GM12878 (cell line): ENCODE data around the gene TRIM7. TPM values are rescaled to one million over a fixed set of nuclear protein-coding genes. Genes with fewer than 3 reads are reported as not detected.

Experiments used
- BRCA1 ChIP-seq: IDR thresholded peaks from 2 replicates; pipeline ENCODE4 v1.6.1; 2011; ENCODE audit warnings: low read depth, low read length, improper control_type of control experiment
- CHD2 ChIP-seq: IDR thresholded peaks from 2 replicates; pipeline ENCODE4 v1.6.1; 2011; ENCODE audit warnings: low read depth, low read length, improper control_type of control experiment, borderline replicate concordance
- EGR1 ChIP-seq, 2 experiments: IDR thresholded peaks; 1 replicate in 1 of 2; 2 replicates in 1 of 2; pipeline ENCODE4 v1.6.1; 2011 to 2012; ENCODE audit warnings: low read depth in 2 of 2, low read length in 2 of 2, borderline replicate concordance in 1 of 2, mild to moderate bottlenecking in 1 of 2, moderate library complexity in 1 of 2
- GABPA ChIP-seq: IDR thresholded peaks from 2 replicates; pipeline ENCODE4 v1.6.1; 2014; ENCODE audit warnings: antibody characterized with exemption, low read depth, mild to moderate bottlenecking, inconsistent platforms
- HDAC6 ChIP-seq: fragments of 200-600 bp; sonication (generic); IDR thresholded peaks from one replicate; pipeline ENCODE4 v1.8.0; 2017; ENCODE audit warnings: antibody characterized with exemption; ENCODE audit not compliant: unreplicated experiment
- IKZF2 ChIP-seq, 2 experiments: fragments of 450-650 bp; IDR thresholded peaks; 2 replicates each; pipeline ENCODE4 v1.6.1; 2017; ENCODE audit warnings: mild to moderate bottlenecking in 2 of 2, moderate library complexity in 2 of 2
- IRF4 ChIP-seq: IDR thresholded peaks from 2 replicates; pipeline ENCODE4 v1.6.1; 2011; ENCODE audit warnings: low read depth, low read length
- IRF5 ChIP-seq: fragments of 450-650 bp; IDR thresholded peaks from 2 replicates; pipeline ENCODE4 v1.6.1; 2017; ENCODE audit warnings: borderline replicate concordance
- KAT2A ChIP-seq: conservative IDR thresholded peaks from 2 replicates; pipeline ENCODE4 v1.6.1; 2011; ENCODE audit warnings: low read depth, low read length; ENCODE audit not compliant: control insufficient read depth
- KDM1A ChIP-seq: fragments of 200-600 bp; sonication (generic); IDR thresholded peaks from 2 replicates; pipeline ENCODE4 v1.6.1; 2016; ENCODE audit warnings: borderline replicate concordance
- MEF2B ChIP-seq: fragments of 450-650 bp; IDR thresholded peaks from 2 replicates; pipeline ENCODE4 v1.6.1; 2018; ENCODE audit warnings: mild to moderate bottlenecking, moderate library complexity; ENCODE audit not compliant: partially characterized antibody, poor library complexity, severe bottlenecking
- MYB ChIP-seq: fragments of 150-350 bp; IDR thresholded peaks from 2 replicates; pipeline ENCODE4 v1.6.1; 2014; ENCODE audit warnings: mild to moderate bottlenecking, low read depth, low read length, borderline replicate concordance
- PAX8 ChIP-seq: fragments of 450-650 bp; IDR thresholded peaks from 2 replicates; pipeline ENCODE4 v1.6.1; 2017; ENCODE audit warnings: mild to moderate bottlenecking, moderate library complexity
- RB1 ChIP-seq: fragments of 450-650 bp; formaldehyde crosslinking; IDR thresholded peaks from 2 replicates; pipeline ENCODE4 v1.6.1; 2017; ENCODE audit warnings: mild to moderate bottlenecking, borderline replicate concordance
- REST ChIP-seq: IDR thresholded peaks from 2 replicates; pipeline ENCODE4 v1.6.1; 2012; ENCODE audit warnings: mild to moderate bottlenecking, low read depth, low read length
- SKIL ChIP-seq: fragments of 450-650 bp; IDR thresholded peaks from 2 replicates; pipeline ENCODE4 v1.6.1; 2017; ENCODE audit warnings: mild to moderate bottlenecking, low read depth, inconsistent platforms; ENCODE audit not compliant: poor library complexity, severe bottlenecking
- SMARCA5 ChIP-seq: fragments of 450-650 bp; IDR thresholded peaks from 2 replicates; pipeline ENCODE4 v1.6.1; 2017; ENCODE audit warnings: mild to moderate bottlenecking
- SMC3 ChIP-seq: IDR thresholded peaks from 2 replicates; pipeline ENCODE4 v1.6.1; 2011; ENCODE audit warnings: low read length, improper control_type of control experiment, borderline replicate concordance
- TCF3 ChIP-seq: IDR thresholded peaks from 2 replicates; pipeline ENCODE4 v1.6.1; 2012; ENCODE audit warnings: low read depth, mild to moderate bottlenecking, low read length, borderline replicate concordance; ENCODE audit not compliant: insufficient read depth
- ZNF207 ChIP-seq: fragments of 450-650 bp; IDR thresholded peaks from 2 replicates; pipeline ENCODE4 v1.6.1; 2014; ENCODE audit warnings: antibody characterized with exemption, mild to moderate bottlenecking, borderline replicate concordance
- ZNF217 ChIP-seq: fragments of 450-650 bp; IDR thresholded peaks from 2 replicates; pipeline ENCODE4 v1.6.1; 2017; ENCODE audit warnings: antibody characterized with exemption, mild to moderate bottlenecking
- ZSCAN29 ChIP-seq: fragments of 450-650 bp; IDR thresholded peaks from 2 replicates; pipeline ENCODE4 v1.6.1; 2017; ENCODE audit warnings: mild to moderate bottlenecking, moderate library complexity
- polyA plus RNA-seq, 11 experiments: library from polyadenylated mRNA; depleted of rRNA in 4 of 11; unstranded in 6 of 11; stranded (reverse) in 5 of 11; fragments of >200 nt; fragmentation: Nextera tagmentation in 4 of 11; fragmentation: Illumina TruSeq in 1 of 11; extraction: Ambion mirVana in 4 of 11; extraction: Trizol in 1 of 11; gene quantifications; 1 replicate in 1 of 11; 2 replicates in 10 of 11; pipeline versions ENCODE4 v1.2.1 to v1.2.3, GENCODE V29; 2011 to 2016; ENCODE audit warnings: inconsistent platforms in 2 of 11, missing spikeins in 2 of 11, low read depth in 1 of 11
- total RNA-seq, 4 experiments: library from RNA; depleted of rRNA in 3 of 4; stranded (reverse); fragments of >200 nt in 3 of 4; fragmentation: Illumina TruSeq in 1 of 4; extraction: Trizol in 1 of 4; gene quantifications; 2 replicates each; pipeline versions ENCODE4 v1.2.1 to v1.2.3, GENCODE V29; 2013 to 2021

Gene TRIM7
- total and polyA plus RNA-seq, 10 of the 15 experiments (the other 5 are each of a cell fraction or from before 2014, with no cell fraction given), result 0.02 to 1.6 (median 0.41) TPM

- no peak for TF ChIP-seq KDM1A
- no peak for TF ChIP-seq TCF3
- TF ChIP-seq IRF4, result no peak
- TF ChIP-seq ZNF207, result no peak
- no peak for TF ChIP-seq BRCA1
- no peak for TF ChIP-seq REST
- TF ChIP-seq ZSCAN29, result 0 out of 2 replicates have a peak, but pooled peaks have one; percentile 17
- no peak for TF ChIP-seq PAX8
- peak; percentile 42 for TF ChIP-seq SKIL
- peak; percentile 34; the same call in 1 of the 2 replicates for TF ChIP-seq RB1
- 0 out of 2 replicates have a peak, but pooled peaks have one; percentile 29 for TF ChIP-seq MYB
- no peak for TF ChIP-seq HDAC6
- no peak for TF ChIP-seq IRF5
- peak in 1 of 2 experiments; percentile 93; a peak in 2 of 3 replicates for TF ChIP-seq EGR1 (IDR thresholded peaks at IDR 0.05; ENCODE audit: borderline replicate concordance in 1 of 2, low read depth in 2 of 2, low read length in 2 of 2)
- TF ChIP-seq CHD2, result no peak
- TF ChIP-seq SMARCA5, result 0 out of 2 replicates have a peak, but pooled peaks have one; percentile 34
- no peak for TF ChIP-seq SMC3
- peak; percentile 92 to 93 for TF ChIP-seq IKZF2 (IDR thresholded peaks at IDR 0.05)
- TF ChIP-seq GABPA, result no peak
- no peak for TF ChIP-seq KAT2A
- peak; percentile 97 for TF ChIP-seq MEF2B
- 0 out of 2 replicates have a peak, but pooled peaks have one; percentile 51 for TF ChIP-seq ZNF217
These were observed 6.0 kb downstream of the TRIM7 start (continued) for GRCh38 chr5:181198905-181199519.
